Measurements from ENCODE around the gene PCDHGA7. TPM values are rescaled to one million over a fixed set of nuclear protein-coding genes. Genes with fewer than 3 reads are reported as not detected.
A peak's percentile ranks its signal among the peaks of the same experiment; 100 is the strongest.

PCDHGA7 gene
- total RNA-seq, 1 donor = 8.4 TPM

DNA sequence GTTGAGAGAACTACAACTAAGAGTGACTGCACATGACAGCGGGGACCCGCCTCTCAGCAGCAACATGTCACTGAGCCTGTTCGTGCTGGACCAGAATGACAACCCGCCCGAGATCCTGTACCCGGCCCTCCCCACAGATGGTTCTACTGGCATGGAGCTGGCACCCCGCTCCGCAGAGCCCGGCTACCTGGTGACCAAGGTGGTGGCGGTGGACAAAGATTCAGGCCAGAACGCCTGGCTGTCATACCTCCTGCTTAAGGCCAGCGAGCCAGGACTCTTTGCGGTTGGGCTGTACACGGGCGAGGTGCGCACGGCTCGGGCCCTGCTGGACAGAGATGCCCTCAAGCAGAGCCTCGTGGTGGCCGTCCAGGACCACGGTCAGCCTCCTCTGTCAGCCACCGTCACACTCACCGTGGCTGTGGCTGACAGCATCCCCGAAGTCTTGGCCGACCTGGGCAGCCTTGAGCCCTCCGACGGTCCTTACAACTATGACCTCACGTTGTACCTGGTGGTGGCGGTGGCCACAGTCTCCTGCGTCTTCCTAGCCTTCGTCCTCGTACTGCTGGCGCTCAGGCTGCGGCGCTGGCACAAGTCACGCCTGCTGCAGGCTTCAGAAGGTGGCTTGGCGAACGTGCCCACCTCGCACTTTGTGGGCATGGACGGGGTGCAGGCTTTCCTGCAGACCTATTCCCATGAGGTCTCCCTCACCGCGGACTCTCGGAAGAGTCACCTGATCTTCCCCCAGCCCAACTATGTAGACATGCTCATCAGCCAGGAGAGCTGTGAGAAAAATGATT, 2.1 kb downstream of the PCDHGA7 start:
- no peak overlapping the region for H3K4me3 ChIP-seq (ENCODE audit: low read depth, low read length)
- DNase-seq (ENCODE audit: low read depth) = no peak
- TF ChIP-seq CTCF (IDR thresholded peaks at IDR 0.05; ENCODE audit: insufficient read depth, low read length) = no peak

GRCh38 chr5:141387557-141388311, 5.2 kb downstream of the PCDHGA7 start, which contains the start of gene PCDHGB4:
Gene PCDHGB4 (plus strand): TSS chr5:141387698. CDS start chr5:141387885, 187 bp downstream.
- peak; percentile 66 for DNase-seq (ENCODE audit: low read depth)

GRCh38 chr5:141388661-141389060, 6.1 kb downstream of the PCDHGA7 start:
- TF ChIP-seq CTCF (IDR thresholded peaks at IDR 0.05; ENCODE audit: insufficient read depth, low read length) = no peak

More at GRCh38 chr5:141387557-141388311, 5.2 kb downstream of the PCDHGA7 start, which contains the start of gene PCDHGB4:
- H3K4me3 ChIP-seq (ENCODE audit: low read depth, low read length) = peak within 1 kb of the TSS; percentile 60
- TF ChIP-seq CTCF (IDR thresholded peaks at IDR 0.05; ENCODE audit: insufficient read depth, low read length) = peak; percentile 72

DNA sequence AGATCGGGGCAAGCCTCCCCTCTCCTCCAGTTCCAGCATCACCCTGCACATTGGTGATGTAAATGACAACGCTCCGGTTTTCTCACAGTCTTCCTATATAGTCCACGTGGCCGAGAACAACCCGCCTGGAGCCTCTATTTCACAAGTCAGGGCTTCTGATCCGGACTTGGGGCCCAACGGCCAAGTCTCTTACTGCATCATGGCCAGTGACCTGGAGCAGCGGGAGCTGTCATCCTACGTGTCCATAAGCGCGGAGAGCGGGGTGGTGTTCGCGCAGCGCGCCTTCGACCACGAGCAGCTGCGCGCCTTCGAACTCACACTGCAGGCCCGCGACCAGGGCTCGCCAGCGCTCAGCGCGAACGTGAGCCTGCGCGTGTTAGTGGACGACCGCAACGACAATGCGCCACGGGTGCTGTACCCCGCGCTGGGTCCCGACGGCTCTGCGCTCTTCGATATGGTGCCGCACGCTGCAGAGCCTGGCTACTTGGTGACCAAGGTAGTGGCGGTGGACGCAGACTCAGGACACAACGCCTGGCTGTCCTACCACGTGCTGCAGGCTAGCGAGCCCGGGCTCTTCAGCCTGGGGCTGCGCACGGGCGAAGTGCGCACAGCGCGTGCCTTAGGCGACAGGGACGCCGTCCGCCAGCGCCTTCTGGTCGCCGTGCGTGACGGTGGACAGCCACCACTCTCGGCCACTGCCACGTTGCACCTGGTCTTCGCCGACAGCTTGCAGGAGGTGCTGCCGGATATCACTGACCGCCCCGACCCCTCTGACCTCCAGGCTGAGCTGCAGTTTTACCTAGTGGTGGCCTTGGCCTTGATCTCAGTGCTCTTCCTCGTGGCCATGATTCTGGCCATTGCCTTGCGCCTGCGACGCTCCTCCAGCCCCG, 6.9 kb downstream of the PCDHGA7 start:
- no peak for TF ChIP-seq CTCF (IDR thresholded peaks at IDR 0.05; ENCODE audit: insufficient read depth, low read length)
- no peak for DNase-seq (ENCODE audit: low read depth)
- no peak overlapping the region for H3K4me3 ChIP-seq (ENCODE audit: low read depth, low read length)

More at GRCh38 chr5:141388661-141389060, 6.1 kb downstream of the PCDHGA7 start:
- DNase-seq (ENCODE audit: low read depth) = no peak
- H3K4me3 ChIP-seq (ENCODE audit: low read depth, low read length) = no peak overlapping the region

GRCh38 chr5:141392429-141393198, 10.1 kb downstream of the PCDHGA7 start, which contains the start of gene PCDHGA8:
Gene PCDHGA8 (plus strand): TSS chr5:141392633. CDS start chr5:141392814, 181 bp downstream.
- DNase-seq (ENCODE audit: low read depth) = peak; percentile 30
- peak; percentile 27 for TF ChIP-seq CTCF (IDR thresholded peaks at IDR 0.05; ENCODE audit: insufficient read depth, low read length)
- H3K4me3 ChIP-seq (ENCODE audit: low read depth, low read length) = peak within 1 kb of the TSS; percentile 1

Measured in fibroblast of the aortic adventitia (primary cell).